Activated naive CD4-positive, alpha-beta T cell treated with anti-CD3 and anti-CD28 coated beads for 36 hours (primary cell): ENCODE measurements around the gene C10orf95. TPM values are rescaled to one million over a fixed set of nuclear protein-coding genes. Genes with fewer than 3 reads are reported as not detected.

Experiments
- CTCF ChIA-PET: fragments of 350-600 bp; sonication (Branson Sonifier 250); formaldehyde crosslinking; loops from one replicate; lab custom pipeline; 2021; ENCODE audit warnings: antibody characterized with exemption; lab: Charles Lee
- DNase-seq: peaks from one replicate; pipeline ENCODE4 v3.0.0-alpha.2; 2020
- H3K27ac Mint-ChIP-seq: one replicate; pipeline ENCODE4 v1.8.0; 2021; ENCODE audit warnings: mild to moderate bottlenecking, mixed read lengths
- H3K27me3 Mint-ChIP-seq: one replicate; pipeline ENCODE4 v1.8.0; 2021; ENCODE audit warnings: low read depth, mixed read lengths
- H3K36me3 Mint-ChIP-seq: one replicate; pipeline ENCODE4 v1.8.0; 2021; ENCODE audit warnings: low read depth, mixed read lengths
- H3K4me1 Mint-ChIP-seq: one replicate; pipeline ENCODE4 v1.8.0; 2021; ENCODE audit warnings: low read depth, mixed read lengths
- H3K4me3 Mint-ChIP-seq: one replicate; pipeline ENCODE4 v1.8.0; 2021; ENCODE audit warnings: mild to moderate bottlenecking, moderate library complexity, mixed read lengths
- H3K9me3 Mint-ChIP-seq: one replicate; pipeline ENCODE4 v1.8.0; 2021; ENCODE audit warnings: mixed read lengths
- intact Hi-C: fragments of 100-400 bp; cut with micrococcal nuclease; formaldehyde crosslinking; loops from one replicate; pipeline ENCODE4 v1.15.1; 2023
- total RNA-seq, 2 experiments: library from RNA; stranded (reverse); gene quantifications; one replicate each; pipeline ENCODE4 v1.2.3, GENCODE V29; 2021

C10orf95 gene
- total RNA-seq, 2 experiments from 2014 or later = 0.14 to 0.15 TPM

- CTCF ChIA-PET = interaction anchor here (0.6 to 3.2 kb wide), 6 partner anchors 8 to 242 kb away, joined by 3 to 25 read pairs (median 6); partner anchors contain the start of gene FBXL15
- Mint-ChIP-seq H3K9me3 (no peaks in the 10 kb centered on the region), H3K36me3 (no peaks in the 10 kb centered on the region), H3K4me3 (peak overlapping the region; percentile 74), H3K27me3 (peaks cover 9% of the 10 kb centered on the region), H3K27ac (no peak overlapping the region), H3K4me1 (peaks cover 28% of the 10 kb centered on the region)
- intact Hi-C loops = no loop called here
- no peak for DNase-seq
Measured at GRCh38 chr10:102411341-102412255, 39.7 kb downstream of the C10orf95 start.

- CTCF ChIA-PET = interaction anchor here (1.2 to 2.0 kb wide), 9 partner anchors 10 to 179 kb away, joined by 3 to 23 read pairs (median 4); partner anchors contain the start of gene FBXL15
- Mint-ChIP-seq H3K4me3 (peak overlapping the region; percentile 74), H3K36me3 (no peaks in the 10 kb centered on the region), H3K4me1 (peaks cover 28% of the 10 kb centered on the region), H3K27me3 (peaks cover 3% of the 10 kb centered on the region), H3K9me3 (no peaks in the 10 kb centered on the region), H3K27ac (peak overlapping the region; percentile 19)
- peak; percentile 78 for DNase-seq
- intact Hi-C loops = no loop called here
Measured at GRCh38 chr10:102410429-102411073, 40.8 kb downstream of the C10orf95 start.

DNA sequence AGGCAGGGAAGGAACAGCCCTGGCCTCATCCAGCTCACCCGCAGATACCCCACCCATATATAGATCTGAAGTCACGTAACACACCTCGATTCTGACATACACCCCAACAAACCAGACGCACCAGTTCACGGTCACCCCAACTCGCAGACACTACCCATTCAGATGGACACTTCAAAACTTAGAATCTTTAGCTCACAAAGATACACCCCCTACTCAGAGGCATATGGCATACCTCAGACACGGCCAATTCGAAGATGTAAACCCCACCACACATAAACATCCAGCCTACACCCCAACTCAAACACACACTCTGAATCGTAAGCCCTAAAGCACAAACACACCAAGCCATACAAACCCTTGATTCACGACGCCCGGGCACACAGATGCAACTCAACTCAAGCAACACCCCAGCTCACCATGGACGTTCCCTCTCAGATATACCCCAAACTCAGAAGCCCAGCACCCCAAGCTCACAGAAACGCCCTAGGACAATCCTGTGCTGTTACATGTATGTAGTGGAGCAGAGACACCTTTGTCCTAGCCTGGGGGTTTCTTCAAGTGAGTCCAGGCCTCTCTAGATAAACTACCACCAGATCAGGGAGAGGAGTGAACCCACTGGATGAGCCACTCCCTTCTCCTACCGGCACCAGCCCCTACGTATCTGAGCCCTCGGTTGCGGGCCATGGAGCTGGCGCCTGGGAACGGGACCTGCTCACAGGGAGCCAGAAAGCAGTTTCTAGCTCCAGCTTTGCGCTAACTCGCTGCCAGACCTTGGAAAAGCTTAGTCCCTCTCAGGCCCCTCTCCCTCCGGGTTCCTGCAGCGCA lies 41.5 kb downstream of the C10orf95 start:
- no peaks in the 10 kb centered on the region for H3K36me3 Mint-ChIP-seq
- peaks cover 28% of the 10 kb centered on the region for H3K4me1 Mint-ChIP-seq
- CTCF ChIA-PET = interaction anchor here (0.7 to 2.0 kb wide), 11 partner anchors 11 to 178 kb away, joined by 3 to 23 read pairs (median 4); partner anchors contain the start of gene FBXL15
- intact Hi-C loops = loop anchor here (1.0 kb wide), 2 partner anchors 11 to 15 kb away; partner anchors contain the start of gene NFKB2
- peak overlapping the region; percentile 74 for H3K4me3 Mint-ChIP-seq
- DNase-seq = peak; percentile 21
- peaks cover 2% of the 10 kb centered on the region for H3K27me3 Mint-ChIP-seq
- H3K27ac Mint-ChIP-seq = peak overlapping the region; percentile 3
- H3K9me3 Mint-ChIP-seq = no peaks in the 10 kb centered on the region

DNA sequence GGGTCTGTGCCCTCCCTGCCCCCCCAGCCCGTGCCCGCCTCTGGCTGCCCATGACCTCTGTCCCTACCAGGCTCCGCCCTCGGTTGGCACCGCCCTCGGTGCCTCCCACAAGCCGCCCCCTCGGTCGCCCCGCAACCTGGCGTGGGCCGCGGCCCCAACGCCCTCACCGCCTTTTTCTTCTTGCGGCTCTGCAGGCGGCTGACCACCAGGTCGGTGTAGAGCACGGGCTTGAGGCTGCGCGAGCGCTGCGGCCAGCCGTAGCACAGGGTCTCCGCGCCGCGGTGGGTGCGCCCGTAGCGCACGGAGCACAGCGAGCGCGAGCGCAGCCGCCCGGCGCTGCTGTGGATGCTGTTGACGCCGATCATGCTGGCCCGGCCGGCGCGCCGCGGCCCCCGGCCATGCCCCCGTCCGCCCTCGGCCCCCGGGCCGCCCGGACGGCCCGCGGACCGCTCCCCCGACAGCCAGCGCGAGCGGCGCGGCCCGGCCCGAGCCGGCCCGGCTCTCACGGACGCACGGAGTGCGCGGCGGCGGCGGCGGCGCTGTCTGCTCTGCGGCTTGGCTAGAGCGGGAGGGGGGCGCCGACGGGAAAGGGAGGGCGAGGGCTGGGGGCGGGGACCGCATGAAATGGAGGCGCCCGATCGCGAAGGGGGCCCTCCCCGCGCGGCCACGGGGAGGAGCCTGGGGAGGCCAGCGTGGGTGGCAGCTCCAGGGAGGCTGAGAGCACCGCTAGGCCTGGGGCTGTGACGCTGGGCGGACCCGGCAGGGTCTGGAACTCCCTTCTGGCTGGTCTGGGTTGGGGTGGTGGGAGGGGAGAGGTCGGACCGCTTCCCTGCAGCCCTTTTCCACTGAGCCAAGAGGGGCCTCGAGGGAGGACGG lies 42.4 kb downstream of the C10orf95 start:
- no peaks in the 10 kb centered on the region for H3K36me3 Mint-ChIP-seq
- CTCF ChIA-PET = interaction anchor here (0.7 to 2.0 kb wide), 8 partner anchors 10 to 177 kb away, joined by 3 to 23 read pairs (median 4); no protein-coding TSS in a partner anchor
- H3K27me3 Mint-ChIP-seq = no peaks in the 10 kb centered on the region
- peak overlapping the region; percentile 74 for H3K4me3 Mint-ChIP-seq
- peak; percentile 85 for DNase-seq
- intact Hi-C loops = loop anchor here (1.0 kb wide), 2 partner anchors 12 to 14 kb away; partner anchors contain the start of gene NFKB2
- H3K27ac Mint-ChIP-seq = no peak overlapping the region
- H3K9me3 Mint-ChIP-seq = no peaks in the 10 kb centered on the region
- peaks cover 28% of the 10 kb centered on the region for H3K4me1 Mint-ChIP-seq

DNA sequence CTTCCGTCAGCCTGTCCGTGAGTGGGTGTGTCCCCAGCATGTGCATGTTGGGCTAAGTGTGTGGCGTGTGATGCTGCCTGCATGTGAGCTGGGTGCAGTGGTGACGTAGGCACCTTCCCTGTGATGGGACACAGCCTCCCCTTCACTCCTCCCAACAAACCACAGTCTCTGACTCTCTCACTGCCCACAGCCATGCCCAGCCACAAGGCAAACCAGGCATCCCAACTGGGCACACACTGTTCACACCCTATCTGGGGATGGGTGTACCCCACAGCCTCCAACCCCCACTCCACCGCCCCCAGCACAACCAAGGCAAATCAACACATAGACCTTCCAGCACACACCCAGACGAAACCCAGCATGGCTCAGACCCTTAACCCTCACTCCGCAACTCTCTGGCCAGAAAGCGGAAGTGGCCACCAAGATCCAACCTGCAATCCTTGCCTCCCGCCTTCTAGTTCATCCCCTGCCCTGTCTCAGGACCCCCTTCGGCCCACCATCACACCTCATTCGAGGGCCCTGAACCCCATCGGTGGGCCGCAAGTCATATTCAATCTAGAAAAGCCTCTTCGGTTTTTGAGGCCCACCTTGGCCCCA lies 43.1 kb downstream of the C10orf95 start:
- no peak for DNase-seq
- Mint-ChIP-seq H3K27me3 (no peaks in the 10 kb centered on the region), H3K4me3 (peak overlapping the region; percentile 63), H3K36me3 (no peaks in the 10 kb centered on the region), H3K27ac (peak overlapping the region; percentile 32), H3K9me3 (no peaks in the 10 kb centered on the region), H3K4me1 (peaks cover 27% of the 10 kb centered on the region)
- CTCF ChIA-PET = interaction anchor here (0.9 to 1.3 kb wide), 2 partner anchors 9 to 15 kb away, joined by 3 to 4 read pairs; no protein-coding TSS in a partner anchor
- intact Hi-C loops = no loop called here

DNA sequence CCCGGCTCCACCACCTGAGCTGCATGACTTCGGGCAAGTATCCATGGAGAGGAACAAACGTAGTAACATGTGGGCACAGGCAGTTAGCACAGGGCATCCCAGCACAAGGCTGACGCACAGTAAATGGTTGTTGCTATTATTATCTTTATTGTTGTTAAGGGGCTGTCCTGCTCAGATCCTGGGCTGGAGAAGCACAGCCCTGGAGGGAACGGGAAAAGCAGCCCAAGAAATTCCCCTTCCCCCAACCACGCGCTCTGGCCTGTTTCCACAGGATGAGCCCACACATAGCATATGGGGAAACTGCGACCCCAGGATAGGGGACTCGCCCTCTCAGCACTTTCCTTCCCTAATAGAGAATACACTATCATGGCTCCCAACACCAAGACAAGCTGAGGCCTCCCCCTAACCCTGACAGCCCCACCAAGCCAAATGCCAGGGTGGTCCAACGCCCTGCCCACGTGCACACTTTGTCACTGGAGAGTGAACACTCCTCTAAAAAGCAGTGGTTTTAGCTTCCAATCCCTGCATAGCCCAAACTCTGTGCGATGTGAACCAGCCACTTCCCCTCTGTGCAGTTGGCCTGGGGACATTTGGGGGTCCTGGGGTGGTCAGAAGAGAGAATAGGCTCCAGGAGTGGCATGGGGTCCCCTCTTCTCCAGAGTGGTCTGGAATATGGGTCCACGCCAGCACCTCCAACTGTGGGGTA lies 43.8 kb downstream of the C10orf95 start:
- intact Hi-C loops = no loop called here
- Mint-ChIP-seq H3K27me3 (no peaks in the 10 kb centered on the region), H3K4me3 (peak overlapping the region; percentile 63), H3K9me3 (no peaks in the 10 kb centered on the region), H3K4me1 (peaks cover 23% of the 10 kb centered on the region), H3K36me3 (no peaks in the 10 kb centered on the region), H3K27ac (no peak overlapping the region)
- DNase-seq = no peak
- CTCF ChIA-PET = interaction anchor here (0.9 to 2.3 kb wide), 5 partner anchors 9 to 15 kb away, joined by 3 to 8 read pairs (median 3); partner anchors contain the start of genes FBXL15 and NFKB2

DNA sequence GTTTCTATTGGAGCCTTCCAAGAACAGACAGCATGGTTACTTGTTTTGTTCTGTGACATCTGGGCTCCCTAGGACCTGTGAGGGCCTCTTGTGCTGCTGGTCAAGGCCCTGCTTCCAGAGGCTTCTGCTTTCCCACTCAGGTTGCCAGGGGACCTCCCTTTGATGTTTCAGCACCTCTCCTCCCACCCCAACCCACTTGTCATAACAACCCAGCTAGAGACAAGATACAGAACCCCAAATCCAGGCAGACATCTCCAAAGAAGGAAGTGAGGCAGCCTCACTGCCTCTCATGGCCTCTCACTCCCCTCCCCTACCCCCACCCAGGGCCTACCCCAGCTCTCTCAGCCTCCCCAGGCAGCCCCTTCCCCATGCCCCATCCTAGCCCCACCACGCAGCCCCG lies 44.5 kb downstream of the C10orf95 start:
- Mint-ChIP-seq H3K4me1 (peaks cover 27% of the 10 kb centered on the region), H3K9me3 (no peaks in the 10 kb centered on the region), H3K36me3 (peaks cover 6% of the 10 kb centered on the region), H3K4me3 (no peak overlapping the region), H3K27ac (no peak overlapping the region), H3K27me3 (no peaks in the 10 kb centered on the region)
- CTCF ChIA-PET = interaction anchor here (0.9 to 2.3 kb wide), 4 partner anchors 8 to 16 kb away, joined by 3 to 8 read pairs (median 4); partner anchors contain the start of genes FBXL15 and NFKB2
- DNase-seq = no peak
- intact Hi-C loops = no loop called here

DNA sequence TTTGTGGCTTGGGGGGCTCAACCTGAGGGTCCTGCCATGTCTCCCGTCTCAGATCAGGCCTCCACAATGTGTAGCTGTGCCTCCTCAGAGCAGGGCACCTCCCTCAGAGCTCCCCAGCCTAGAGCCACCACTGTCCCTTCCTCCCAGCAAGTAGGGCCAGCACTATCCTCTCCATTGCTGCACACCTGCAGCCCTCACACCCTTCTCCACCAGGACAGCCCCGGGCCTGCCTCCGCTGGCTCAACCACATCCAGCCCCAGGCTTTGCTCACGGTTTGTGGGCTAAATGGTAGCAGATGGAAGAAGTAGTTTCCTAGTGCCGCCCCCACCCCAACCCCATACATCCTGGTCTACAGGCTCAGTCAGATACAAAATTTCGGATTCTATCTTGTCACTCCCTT lies 45.7 kb downstream of the C10orf95 start:
- H3K4me3 Mint-ChIP-seq = no peak overlapping the region
- peak; percentile 19 for DNase-seq
- H3K36me3 Mint-ChIP-seq = peaks cover 16% of the 10 kb centered on the region

DNA sequence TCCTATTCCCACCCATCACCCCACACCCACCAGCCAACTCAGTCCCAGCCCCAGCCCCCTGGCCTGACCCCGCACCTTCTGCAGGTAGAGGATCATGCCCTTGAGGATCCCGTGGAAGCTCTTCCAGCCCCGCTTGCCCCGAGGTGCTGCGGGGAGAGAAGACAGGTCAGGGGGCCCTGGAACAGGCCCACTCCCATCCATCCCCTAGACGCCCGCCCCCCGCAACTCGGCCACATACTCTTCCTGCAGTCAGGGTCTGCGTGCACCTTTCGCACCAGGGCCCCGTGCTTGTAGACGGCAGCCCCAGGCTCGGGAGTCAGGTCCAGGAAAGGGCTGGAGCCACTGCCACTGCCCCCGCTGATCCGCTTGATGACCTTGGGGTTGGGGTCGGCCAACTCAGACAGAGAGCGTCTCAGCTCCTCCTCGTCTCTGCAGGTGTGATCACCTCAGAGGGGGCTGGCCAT lies 46.2 kb downstream of the C10orf95 start:
- peaks cover 21% of the 10 kb centered on the region for H3K36me3 Mint-ChIP-seq
- peaks cover 28% of the 10 kb centered on the region for H3K4me1 Mint-ChIP-seq
- H3K4me3 Mint-ChIP-seq = no peak overlapping the region
- CTCF ChIA-PET = interaction anchor here (0.7 to 1.3 kb wide), 2 partner anchors 12 to 69 kb away, joined by 3 to 4 read pairs; no protein-coding TSS in a partner anchor
- no peaks in the 10 kb centered on the region for H3K9me3 Mint-ChIP-seq
- no peak overlapping the region for H3K27ac Mint-ChIP-seq
- no peaks in the 10 kb centered on the region for H3K27me3 Mint-ChIP-seq
- no peak for DNase-seq
- intact Hi-C loops = no loop called here

More for the DNA sequence above, 45.7 kb downstream of the C10orf95 start:
- H3K27ac Mint-ChIP-seq = peak overlapping the region; percentile 33
- peaks cover 23% of the 10 kb centered on the region for H3K4me1 Mint-ChIP-seq
- intact Hi-C loops = no loop called here
- CTCF ChIA-PET = interaction anchor here (1.1 to 2.3 kb wide), 4 partner anchors 9 to 17 kb away, joined by 4 to 8 read pairs (median 4); partner anchors contain the start of gene FBXL15
- H3K9me3 Mint-ChIP-seq = no peaks in the 10 kb centered on the region
- H3K27me3 Mint-ChIP-seq = no peaks in the 10 kb centered on the region
